Upper lobe of right lung (tissue), 1 donor: ENCODE results near the gene CCNJ. TPM values are rescaled to one million over a fixed set of nuclear protein-coding genes. Genes with fewer than 3 reads are reported as not detected.
"Not testable (repeated sequence)": the region's sequence is repeated elsewhere in the genome, so short reads cannot be mapped to it uniquely, and the experiment has no call there.

ENCODE experiments used
- ATAC-seq: fragments of 200-7000 bp; cut with Tn5 transposase; one replicate; pipeline ENCODE4 v1.9.1; 2020; ENCODE audit warnings: mild to moderate bottlenecking, moderate library complexity
- DNase-seq: peaks from one replicate; pipeline ENCODE4 v3.0.0-alpha.2; 2020
- H3K27ac ChIP-seq: fragments of 200-600 bp; one replicate; pipeline ENCODE4 v1.8.0; 2022
- H3K27me3 ChIP-seq: fragments of 200-600 bp; one replicate; pipeline ENCODE4 v1.8.0; 2022; ENCODE audit warnings: mild to moderate bottlenecking
- H3K36me3 ChIP-seq: fragments of 200-600 bp; one replicate; pipeline ENCODE4 v1.8.0; 2022
- H3K4me1 ChIP-seq: fragments of 200-600 bp; one replicate; pipeline ENCODE4 v1.8.0; 2022
- H3K4me3 ChIP-seq: fragments of 200-600 bp; one replicate; pipeline ENCODE4 v1.8.0; 2022; ENCODE audit warnings: mild to moderate bottlenecking
- H3K9me3 ChIP-seq: fragments of 200-600 bp; one replicate; pipeline ENCODE4 v1.8.0; 2022
- intact Hi-C: fragments of 100-400 bp; cut with DNase I; formaldehyde crosslinking; loops from one replicate; pipeline ENCODE4 v1.11.0; 2022
- long read RNA-seq: library from polyadenylated mRNA; unstranded; transcript quantifications from one replicate; pipeline ENCODE4 v2.0.0, GENCODE V29; 2021
- total RNA-seq: library from RNA; stranded (reverse); fragmentation: NEBNext Ultra II Directional; extraction: Animal tissue kit (Norgen Biotek cat#: 25700); gene quantifications from one replicate; pipeline ENCODE4 v1.2.1, GENCODE V29; 2021
- TF ChIP-seq, protein P1 (sequence below): fragments of 200-600 bp; IDR thresholded peaks from one replicate; pipeline ENCODE4 v1.8.0; 2022; ENCODE audit warnings: antibody characterized with exemption
- donor health status: DM: no; HTN: yes; CAD: no; lungs with severe emphysema.

CCNJ gene, protein sequence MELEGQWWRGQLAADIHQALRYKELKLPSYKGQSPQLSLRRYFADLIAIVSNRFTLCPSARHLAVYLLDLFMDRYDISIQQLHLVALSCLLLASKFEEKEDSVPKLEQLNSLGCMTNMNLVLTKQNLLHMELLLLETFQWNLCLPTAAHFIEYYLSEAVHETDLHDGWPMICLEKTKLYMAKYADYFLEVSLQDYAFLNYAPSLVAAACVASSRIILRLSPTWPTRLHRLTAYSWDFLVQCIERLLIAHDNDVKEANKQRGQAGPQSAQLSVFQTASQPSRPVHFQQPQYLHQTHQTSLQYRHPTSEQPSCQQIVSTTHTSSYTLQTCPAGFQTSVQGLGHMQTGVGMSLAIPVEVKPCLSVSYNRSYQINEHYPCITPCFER
- 8.4 TPM for total RNA-seq
- long read RNA-seq, full-length matches to known transcripts = 7 of 18 reads
- long read RNA-seq, partial matches to known transcripts = 7 of 18 reads
- long read RNA-seq, other reads (novel, unspliced or antisense) = 4 of 18 reads

DNA sequence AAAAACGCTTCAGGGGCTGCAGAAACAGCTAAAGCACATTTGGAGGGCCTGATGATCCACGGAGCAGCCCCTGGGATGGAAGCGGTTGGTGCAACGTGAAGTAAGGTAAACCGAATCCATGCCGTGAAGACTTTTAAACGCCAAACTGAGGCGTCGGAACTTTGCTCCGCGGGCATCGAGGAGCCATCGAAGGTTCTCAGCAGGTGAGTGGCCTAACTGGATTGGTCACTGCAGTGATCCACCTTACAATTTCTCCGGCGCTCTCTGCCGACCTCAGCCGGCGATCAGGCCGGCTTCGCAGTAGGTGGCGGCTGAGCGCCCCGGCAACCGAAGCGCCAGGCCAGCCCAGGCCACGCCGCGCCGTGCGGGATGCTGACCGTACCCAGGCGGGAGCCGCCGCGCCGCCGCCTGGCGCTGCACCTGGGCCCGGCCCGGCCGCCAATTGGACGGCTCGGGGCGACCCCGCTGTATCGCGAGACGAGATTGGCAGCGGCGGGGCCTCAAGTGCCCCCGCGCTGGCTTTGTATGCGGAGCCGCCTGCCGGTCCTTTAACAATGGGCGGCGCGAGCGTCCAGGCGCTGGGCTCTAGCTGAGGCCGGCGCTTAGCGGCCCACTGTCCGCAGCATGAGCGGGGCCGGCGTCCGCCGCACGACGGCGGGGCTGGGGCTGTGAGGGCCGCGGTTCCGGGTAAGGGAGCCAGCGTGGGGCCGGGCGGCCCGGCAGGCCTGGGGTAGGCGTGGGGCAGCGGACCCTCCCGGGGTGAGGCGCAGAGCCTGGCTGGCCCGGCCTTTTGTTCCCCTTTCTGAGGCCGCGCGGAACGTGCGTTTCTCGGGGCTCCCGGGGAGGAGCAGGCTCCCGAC, at the start of gene CCNJ:
CCNJ (plus strand) TSS at position 551 of the 860 bp plus-strand sequence. CDS start 811 bp downstream, outside the sequence.
- ATAC-seq (peak; percentile 96), DNase-seq (peak; percentile 95)
- peaks cover 21% of the 10 kb centered on the region for H3K4me1 ChIP-seq
- H3K4me3 ChIP-seq = peak within 1 kb of the TSS; percentile 94
- H3K27me3 ChIP-seq = no peaks in the 10 kb centered on the region
- peak within 1 kb of the TSS; percentile 90 for H3K27ac ChIP-seq
- no peaks in the 10 kb centered on the region for H3K36me3 ChIP-seq
- intact Hi-C loops = no loop called here
- TF ChIP-seq, protein P1, sequence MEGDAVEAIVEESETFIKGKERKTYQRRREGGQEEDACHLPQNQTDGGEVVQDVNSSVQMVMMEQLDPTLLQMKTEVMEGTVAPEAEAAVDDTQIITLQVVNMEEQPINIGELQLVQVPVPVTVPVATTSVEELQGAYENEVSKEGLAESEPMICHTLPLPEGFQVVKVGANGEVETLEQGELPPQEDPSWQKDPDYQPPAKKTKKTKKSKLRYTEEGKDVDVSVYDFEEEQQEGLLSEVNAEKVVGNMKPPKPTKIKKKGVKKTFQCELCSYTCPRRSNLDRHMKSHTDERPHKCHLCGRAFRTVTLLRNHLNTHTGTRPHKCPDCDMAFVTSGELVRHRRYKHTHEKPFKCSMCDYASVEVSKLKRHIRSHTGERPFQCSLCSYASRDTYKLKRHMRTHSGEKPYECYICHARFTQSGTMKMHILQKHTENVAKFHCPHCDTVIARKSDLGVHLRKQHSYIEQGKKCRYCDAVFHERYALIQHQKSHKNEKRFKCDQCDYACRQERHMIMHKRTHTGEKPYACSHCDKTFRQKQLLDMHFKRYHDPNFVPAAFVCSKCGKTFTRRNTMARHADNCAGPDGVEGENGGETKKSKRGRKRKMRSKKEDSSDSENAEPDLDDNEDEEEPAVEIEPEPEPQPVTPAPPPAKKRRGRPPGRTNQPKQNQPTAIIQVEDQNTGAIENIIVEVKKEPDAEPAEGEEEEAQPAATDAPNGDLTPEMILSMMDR = no peak
- no peaks in the 10 kb centered on the region for H3K9me3 ChIP-seq

DNA sequence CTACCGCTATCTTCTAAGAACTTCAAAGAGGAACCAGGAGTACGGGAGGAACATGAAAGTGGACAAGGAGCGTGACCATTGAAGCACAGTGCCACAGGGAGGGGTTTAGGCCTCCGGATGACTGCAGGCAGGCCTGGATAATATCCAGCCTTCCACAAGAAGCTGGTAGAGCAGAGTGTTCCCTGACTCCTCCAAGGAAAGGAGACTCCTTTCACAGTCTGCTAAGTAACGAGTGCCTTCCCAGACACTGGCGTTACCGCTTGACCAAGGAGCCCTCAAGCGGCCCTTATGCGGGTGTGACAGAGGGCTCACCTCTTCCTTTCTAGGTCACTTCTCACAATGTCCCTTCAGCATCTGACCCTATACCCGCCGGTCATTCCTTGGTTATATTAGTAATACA, 49.0 kb upstream of the CCNJ start:
- H3K27me3 ChIP-seq, H3K4me1 ChIP-seq, H3K9me3 ChIP-seq, intact Hi-C loops, ATAC-seq, H3K27ac ChIP-seq, H3K36me3 ChIP-seq, H3K4me3 ChIP-seq, DNase-seq: not testable (repeated sequence)

DNA sequence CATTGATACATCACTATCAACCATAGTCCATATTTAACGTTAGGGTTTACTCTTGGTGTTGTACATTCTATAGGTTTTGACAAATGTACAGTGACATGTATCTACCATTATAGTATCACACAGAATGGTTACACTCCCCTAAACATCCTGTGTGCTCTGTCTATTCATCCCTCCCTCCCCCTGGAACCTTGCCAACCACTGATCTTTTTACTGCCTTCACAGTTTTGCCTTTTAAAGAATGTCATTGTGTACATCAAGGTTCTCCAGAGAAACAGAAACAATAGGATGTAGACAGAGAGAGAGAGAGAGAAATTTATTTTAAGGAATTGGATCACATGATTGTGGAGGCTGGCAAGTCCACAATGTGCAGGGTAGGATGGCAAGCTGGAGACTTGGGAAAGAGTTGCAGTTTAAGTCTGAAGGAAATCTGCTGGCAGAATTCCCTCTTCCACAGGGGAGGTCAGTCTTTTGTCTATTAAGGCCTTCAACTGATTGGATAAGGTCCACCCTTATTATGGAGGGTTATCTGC, 45.1 kb upstream of the CCNJ start:
- H3K9me3 ChIP-seq = no peaks in the 10 kb centered on the region
- intact Hi-C loops = no loop called here
- no peak for DNase-seq
- no peaks in the 10 kb centered on the region for H3K36me3 ChIP-seq
- TF ChIP-seq, protein P1 = no peak
- no peak overlapping the region for H3K4me3 ChIP-seq
- no peak overlapping the region for H3K27ac ChIP-seq
- H3K27me3 ChIP-seq = no peaks in the 10 kb centered on the region
- ATAC-seq = no peak
- H3K4me1 ChIP-seq = no peaks in the 10 kb centered on the region

DNA sequence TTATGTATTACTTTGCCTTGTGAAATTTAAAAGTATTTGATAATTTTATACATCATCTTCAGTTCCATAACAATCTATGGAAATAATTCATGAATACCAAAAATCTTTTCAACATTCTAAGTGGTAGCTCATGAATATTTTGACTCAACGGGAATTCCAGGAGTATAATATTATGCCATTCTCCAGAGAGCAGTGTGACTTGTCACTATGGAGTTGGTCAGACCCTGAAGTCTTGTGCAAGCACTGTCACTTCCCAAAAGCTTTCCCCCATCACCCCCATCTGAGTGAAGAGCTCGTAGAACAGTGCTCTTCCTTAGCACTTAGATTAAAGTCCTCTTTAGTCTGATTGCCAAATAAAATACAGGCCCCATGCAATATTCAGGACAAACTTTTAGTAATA, 29.4 kb upstream of the CCNJ start:
- H3K4me3 ChIP-seq = no peak overlapping the region
- H3K27me3 ChIP-seq = no peaks in the 10 kb centered on the region
- H3K4me1 ChIP-seq = no peaks in the 10 kb centered on the region
- TF ChIP-seq, protein P1 = no peak
- intact Hi-C loops = no loop called here
- H3K27ac ChIP-seq = no peak overlapping the region
- no peaks in the 10 kb centered on the region for H3K36me3 ChIP-seq
- no peaks in the 10 kb centered on the region for H3K9me3 ChIP-seq
- ATAC-seq (no peak), DNase-seq (no peak)

DNA sequence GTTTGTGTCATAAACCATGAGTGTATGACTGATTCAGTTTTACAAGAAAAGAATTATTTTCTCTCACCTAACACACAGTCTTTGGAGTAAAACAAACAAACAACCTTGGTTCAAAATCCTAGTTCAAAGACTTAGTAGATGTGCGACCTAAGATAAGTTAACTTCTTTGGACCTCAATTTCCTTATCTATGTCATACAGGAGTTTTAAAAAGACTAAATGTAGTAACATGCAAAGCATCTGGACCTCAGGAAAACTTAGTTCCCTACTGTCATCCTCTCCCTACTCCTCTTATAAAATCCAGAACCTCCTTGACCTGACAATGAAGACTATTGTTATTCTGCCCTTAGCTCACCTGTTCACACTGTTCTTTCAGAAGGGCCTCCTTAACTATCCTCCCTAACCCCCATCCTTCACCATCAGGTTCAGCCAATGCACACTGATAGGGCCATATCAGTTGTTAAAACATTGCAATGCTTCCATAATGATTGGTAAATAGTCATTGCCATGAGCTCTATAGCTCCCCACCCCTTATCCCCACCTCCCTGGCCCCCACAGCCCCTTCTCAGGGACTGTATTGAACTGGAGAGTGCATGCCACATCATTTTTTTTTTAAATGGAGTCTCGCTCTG, 28.8 kb upstream of the CCNJ start:
- Histone ChIP-seq H3K27me3 (no peaks in the 10 kb centered on the region), H3K9me3 (no peaks in the 10 kb centered on the region), H3K27ac (no peak overlapping the region), H3K36me3 (no peaks in the 10 kb centered on the region), H3K4me3 (no peak overlapping the region), H3K4me1 (no peaks in the 10 kb centered on the region)
- TF ChIP-seq, protein P1 = no peak
- intact Hi-C loops = no loop called here
- no peak for ATAC-seq
- no peak for DNase-seq
